Measurements from ENCODE around the gene KIF13A. TPM values are rescaled to one million over a fixed set of nuclear protein-coding genes. Genes with fewer than 3 reads are reported as not detected.
A peak's percentile ranks its signal among the peaks of the same experiment; 100 is the strongest.

The KIF13A gene
- total and polyA plus RNA-seq, 9 of the 15 experiments (the other 6 are each of a cell fraction or from before 2014, with no cell fraction given), result 3.6 to 44.3 (median 29.7) TPM

GRCh38 chr6:17987697-17988421 lies 424 bp upstream of the KIF13A start (continued):
- TF ChIP-seq, protein P1, sequence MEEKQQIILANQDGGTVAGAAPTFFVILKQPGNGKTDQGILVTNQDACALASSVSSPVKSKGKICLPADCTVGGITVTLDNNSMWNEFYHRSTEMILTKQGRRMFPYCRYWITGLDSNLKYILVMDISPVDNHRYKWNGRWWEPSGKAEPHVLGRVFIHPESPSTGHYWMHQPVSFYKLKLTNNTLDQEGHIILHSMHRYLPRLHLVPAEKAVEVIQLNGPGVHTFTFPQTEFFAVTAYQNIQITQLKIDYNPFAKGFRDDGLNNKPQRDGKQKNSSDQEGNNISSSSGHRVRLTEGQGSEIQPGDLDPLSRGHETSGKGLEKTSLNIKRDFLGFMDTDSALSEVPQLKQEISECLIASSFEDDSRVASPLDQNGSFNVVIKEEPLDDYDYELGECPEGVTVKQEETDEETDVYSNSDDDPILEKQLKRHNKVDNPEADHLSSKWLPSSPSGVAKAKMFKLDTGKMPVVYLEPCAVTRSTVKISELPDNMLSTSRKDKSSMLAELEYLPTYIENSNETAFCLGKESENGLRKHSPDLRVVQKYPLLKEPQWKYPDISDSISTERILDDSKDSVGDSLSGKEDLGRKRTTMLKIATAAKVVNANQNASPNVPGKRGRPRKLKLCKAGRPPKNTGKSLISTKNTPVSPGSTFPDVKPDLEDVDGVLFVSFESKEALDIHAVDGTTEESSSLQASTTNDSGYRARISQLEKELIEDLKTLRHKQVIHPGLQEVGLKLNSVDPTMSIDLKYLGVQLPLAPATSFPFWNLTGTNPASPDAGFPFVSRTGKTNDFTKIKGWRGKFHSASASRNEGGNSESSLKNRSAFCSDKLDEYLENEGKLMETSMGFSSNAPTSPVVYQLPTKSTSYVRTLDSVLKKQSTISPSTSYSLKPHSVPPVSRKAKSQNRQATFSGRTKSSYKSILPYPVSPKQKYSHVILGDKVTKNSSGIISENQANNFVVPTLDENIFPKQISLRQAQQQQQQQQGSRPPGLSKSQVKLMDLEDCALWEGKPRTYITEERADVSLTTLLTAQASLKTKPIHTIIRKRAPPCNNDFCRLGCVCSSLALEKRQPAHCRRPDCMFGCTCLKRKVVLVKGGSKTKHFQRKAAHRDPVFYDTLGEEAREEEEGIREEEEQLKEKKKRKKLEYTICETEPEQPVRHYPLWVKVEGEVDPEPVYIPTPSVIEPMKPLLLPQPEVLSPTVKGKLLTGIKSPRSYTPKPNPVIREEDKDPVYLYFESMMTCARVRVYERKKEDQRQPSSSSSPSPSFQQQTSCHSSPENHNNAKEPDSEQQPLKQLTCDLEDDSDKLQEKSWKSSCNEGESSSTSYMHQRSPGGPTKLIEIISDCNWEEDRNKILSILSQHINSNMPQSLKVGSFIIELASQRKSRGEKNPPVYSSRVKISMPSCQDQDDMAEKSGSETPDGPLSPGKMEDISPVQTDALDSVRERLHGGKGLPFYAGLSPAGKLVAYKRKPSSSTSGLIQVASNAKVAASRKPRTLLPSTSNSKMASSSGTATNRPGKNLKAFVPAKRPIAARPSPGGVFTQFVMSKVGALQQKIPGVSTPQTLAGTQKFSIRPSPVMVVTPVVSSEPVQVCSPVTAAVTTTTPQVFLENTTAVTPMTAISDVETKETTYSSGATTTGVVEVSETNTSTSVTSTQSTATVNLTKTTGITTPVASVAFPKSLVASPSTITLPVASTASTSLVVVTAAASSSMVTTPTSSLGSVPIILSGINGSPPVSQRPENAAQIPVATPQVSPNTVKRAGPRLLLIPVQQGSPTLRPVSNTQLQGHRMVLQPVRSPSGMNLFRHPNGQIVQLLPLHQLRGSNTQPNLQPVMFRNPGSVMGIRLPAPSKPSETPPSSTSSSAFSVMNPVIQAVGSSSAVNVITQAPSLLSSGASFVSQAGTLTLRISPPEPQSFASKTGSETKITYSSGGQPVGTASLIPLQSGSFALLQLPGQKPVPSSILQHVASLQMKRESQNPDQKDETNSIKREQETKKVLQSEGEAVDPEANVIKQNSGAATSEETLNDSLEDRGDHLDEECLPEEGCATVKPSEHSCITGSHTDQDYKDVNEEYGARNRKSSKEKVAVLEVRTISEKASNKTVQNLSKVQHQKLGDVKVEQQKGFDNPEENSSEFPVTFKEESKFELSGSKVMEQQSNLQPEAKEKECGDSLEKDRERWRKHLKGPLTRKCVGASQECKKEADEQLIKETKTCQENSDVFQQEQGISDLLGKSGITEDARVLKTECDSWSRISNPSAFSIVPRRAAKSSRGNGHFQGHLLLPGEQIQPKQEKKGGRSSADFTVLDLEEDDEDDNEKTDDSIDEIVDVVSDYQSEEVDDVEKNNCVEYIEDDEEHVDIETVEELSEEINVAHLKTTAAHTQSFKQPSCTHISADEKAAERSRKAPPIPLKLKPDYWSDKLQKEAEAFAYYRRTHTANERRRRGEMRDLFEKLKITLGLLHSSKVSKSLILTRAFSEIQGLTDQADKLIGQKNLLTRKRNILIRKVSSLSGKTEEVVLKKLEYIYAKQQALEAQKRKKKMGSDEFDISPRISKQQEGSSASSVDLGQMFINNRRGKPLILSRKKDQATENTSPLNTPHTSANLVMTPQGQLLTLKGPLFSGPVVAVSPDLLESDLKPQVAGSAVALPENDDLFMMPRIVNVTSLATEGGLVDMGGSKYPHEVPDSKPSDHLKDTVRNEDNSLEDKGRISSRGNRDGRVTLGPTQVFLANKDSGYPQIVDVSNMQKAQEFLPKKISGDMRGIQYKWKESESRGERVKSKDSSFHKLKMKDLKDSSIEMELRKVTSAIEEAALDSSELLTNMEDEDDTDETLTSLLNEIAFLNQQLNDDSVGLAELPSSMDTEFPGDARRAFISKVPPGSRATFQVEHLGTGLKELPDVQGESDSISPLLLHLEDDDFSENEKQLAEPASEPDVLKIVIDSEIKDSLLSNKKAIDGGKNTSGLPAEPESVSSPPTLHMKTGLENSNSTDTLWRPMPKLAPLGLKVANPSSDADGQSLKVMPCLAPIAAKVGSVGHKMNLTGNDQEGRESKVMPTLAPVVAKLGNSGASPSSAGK (IDR thresholded peaks at IDR 0.05), result no peak
- TF ChIP-seq CBFB (CRISPR knock-in tag; IDR thresholded peaks at IDR 0.05), result no peak
- peak; percentile 42; the same call in 1 of the 2 replicates for TF ChIP-seq NFRKB (IDR thresholded peaks at IDR 0.05; ENCODE audit: low read depth)
- TF ChIP-seq SMARCA5 (IDR thresholded peaks at IDR 0.05), result no peak
- no peak for TF ChIP-seq ETV1 (tag; conservative IDR thresholded peaks at IDR 0.05; ENCODE audit: low read depth)
- TF ChIP-seq NCOA6 (IDR thresholded peaks at IDR 0.05), result no peak
- no peak for TF ChIP-seq PHF21A (IDR thresholded peaks at IDR 0.05; ENCODE audit: borderline replicate concordance, low read depth)
- TF ChIP-seq ZNF274 (IDR thresholded peaks at IDR 0.05; ENCODE audit: borderline replicate concordance, low read depth, low read length), result no peak
- no peak for TF ChIP-seq SREBF2 (CRISPR knock-in tag; IDR thresholded peaks at IDR 0.05)
- peak; percentile 57; the same call in 1 of the 2 replicates for TF ChIP-seq ELF2 (CRISPR knock-in tag; IDR thresholded peaks at IDR 0.05)
- TF ChIP-seq, protein P2, sequence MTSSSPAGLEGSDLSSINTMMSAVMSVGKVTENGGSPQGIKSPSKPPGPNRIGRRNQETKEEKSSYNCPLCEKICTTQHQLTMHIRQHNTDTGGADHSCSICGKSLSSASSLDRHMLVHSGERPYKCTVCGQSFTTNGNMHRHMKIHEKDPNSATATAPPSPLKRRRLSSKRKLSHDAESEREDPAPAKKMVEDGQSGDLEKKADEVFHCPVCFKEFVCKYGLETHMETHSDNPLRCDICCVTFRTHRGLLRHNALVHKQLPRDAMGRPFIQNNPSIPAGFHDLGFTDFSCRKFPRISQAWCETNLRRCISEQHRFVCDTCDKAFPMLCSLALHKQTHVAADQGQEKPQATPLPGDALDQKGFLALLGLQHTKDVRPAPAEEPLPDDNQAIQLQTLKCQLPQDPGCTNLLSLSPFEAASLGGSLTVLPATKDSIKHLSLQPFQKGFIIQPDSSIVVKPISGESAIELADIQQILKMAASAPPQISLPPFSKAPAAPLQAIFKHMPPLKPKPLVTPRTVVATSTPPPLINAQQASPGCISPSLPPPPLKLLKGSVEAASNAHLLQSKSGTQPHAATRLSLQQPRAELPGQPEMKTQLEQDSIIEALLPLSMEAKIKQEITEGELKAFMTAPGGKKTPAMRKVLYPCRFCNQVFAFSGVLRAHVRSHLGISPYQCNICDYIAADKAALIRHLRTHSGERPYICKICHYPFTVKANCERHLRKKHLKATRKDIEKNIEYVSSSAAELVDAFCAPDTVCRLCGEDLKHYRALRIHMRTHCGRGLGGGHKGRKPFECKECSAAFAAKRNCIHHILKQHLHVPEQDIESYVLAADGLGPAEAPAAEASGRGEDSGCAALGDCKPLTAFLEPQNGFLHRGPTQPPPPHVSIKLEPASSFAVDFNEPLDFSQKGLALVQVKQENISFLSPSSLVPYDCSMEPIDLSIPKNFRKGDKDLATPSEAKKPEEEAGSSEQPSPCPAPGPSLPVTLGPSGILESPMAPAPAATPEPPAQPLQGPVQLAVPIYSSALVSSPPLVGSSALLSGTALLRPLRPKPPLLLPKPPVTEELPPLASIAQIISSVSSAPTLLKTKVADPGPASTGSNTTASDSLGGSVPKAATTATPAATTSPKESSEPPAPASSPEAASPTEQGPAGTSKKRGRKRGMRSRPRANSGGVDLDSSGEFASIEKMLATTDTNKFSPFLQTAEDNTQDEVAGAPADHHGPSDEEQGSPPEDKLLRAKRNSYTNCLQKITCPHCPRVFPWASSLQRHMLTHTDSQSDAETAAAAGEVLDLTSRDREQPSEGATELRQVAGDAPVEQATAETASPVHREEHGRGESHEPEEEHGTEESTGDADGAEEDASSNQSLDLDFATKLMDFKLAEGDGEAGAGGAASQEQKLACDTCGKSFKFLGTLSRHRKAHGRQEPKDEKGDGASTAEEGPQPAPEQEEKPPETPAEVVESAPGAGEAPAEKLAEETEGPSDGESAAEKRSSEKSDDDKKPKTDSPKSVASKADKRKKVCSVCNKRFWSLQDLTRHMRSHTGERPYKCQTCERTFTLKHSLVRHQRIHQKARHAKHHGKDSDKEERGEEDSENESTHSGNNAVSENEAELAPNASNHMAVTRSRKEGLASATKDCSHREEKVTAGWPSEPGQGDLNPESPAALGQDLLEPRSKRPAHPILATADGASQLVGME (CRISPR knock-in tag; IDR thresholded peaks at IDR 0.05), result peak; percentile 81; the same call in 1 of the 2 replicates
